ENCODE results near the gene SLC6A4. TPM values are rescaled to one million over a fixed set of nuclear protein-coding genes. Genes with fewer than 3 reads are reported as not detected.

SLC6A4 gene
- total and polyA plus RNA-seq, 2 donors from 2014 or later: 0.94 to 1.1 TPM

Other genes starting within 250 kb of the SLC6A4 start
- gene NSRP1, start 118.9 kb downstream of the SLC6A4 start, total RNA-seq: 40.2 TPM
- gene NSRP1, start 118.9 kb downstream of the SLC6A4 start, polyA plus RNA-seq (ENCODE audit: insufficient read depth, low read depth, low replicate concordance): 17.2 TPM
- gene BLMH, start 56.2 kb upstream of the SLC6A4 start, total RNA-seq: 32.5 TPM
- 30.5 TPM for gene BLMH, start 56.2 kb upstream of the SLC6A4 start, polyA plus RNA-seq (ENCODE audit: insufficient read depth, low read depth, low replicate concordance)
- gene TMIGD1, start 98.4 kb upstream of the SLC6A4 start, total RNA-seq: not detected
- gene TMIGD1, start 98.4 kb upstream of the SLC6A4 start, polyA plus RNA-seq (ENCODE audit: insufficient read depth, low read depth, low replicate concordance): 0.90 TPM
- gene CPD, start 143.2 kb upstream of the SLC6A4 start, total RNA-seq: 139 TPM
- gene CPD, start 143.2 kb upstream of the SLC6A4 start, polyA plus RNA-seq (ENCODE audit: insufficient read depth, low read depth, low replicate concordance): 11.6 TPM
- gene GOSR1, start 241.7 kb upstream of the SLC6A4 start, total RNA-seq: 65.6 TPM
- 16.8 TPM for gene GOSR1, start 241.7 kb upstream of the SLC6A4 start, polyA plus RNA-seq (ENCODE audit: insufficient read depth, low read depth, low replicate concordance)